ENCODE data around the gene MAZ.

DNA sequence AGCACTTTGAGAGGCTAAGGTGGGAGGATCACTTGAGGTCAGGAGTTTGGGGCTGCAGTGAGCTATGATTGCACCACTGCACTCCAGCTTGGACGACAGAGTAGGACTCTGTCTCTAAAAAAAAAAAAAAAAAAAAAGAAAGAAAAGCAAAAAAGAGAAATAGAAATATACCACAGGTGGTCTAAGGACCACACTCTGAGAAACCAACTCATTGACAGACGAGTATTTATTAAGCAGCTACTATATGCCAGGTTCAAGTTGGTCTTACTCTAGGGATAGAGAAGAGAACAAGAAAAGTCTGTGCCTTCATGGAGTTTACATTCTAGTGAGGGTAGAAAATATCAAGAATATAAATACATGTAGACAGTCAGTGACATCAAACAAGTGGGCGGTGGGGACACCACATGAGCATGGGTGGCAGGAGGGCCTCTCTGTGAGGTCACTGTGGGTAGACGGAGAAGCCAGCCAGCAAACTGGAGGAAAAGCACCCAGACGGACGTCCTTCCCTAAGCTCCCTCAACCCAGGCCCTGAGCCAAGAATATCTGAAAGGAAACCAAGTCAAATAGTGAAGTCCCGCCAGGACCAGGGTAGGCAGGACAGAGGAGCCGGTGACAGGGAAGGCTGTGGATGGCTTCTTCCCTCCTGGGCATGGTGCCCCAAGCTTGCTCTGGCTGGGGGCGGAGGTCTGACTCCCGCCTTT is 52.0 kb downstream of the MAZ start:
- TF ChIP-seq, protein P1, sequence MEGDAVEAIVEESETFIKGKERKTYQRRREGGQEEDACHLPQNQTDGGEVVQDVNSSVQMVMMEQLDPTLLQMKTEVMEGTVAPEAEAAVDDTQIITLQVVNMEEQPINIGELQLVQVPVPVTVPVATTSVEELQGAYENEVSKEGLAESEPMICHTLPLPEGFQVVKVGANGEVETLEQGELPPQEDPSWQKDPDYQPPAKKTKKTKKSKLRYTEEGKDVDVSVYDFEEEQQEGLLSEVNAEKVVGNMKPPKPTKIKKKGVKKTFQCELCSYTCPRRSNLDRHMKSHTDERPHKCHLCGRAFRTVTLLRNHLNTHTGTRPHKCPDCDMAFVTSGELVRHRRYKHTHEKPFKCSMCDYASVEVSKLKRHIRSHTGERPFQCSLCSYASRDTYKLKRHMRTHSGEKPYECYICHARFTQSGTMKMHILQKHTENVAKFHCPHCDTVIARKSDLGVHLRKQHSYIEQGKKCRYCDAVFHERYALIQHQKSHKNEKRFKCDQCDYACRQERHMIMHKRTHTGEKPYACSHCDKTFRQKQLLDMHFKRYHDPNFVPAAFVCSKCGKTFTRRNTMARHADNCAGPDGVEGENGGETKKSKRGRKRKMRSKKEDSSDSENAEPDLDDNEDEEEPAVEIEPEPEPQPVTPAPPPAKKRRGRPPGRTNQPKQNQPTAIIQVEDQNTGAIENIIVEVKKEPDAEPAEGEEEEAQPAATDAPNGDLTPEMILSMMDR (IDR thresholded peaks at IDR 0.05): no peak
- no peak for TF ChIP-seq EZH2 (IDR thresholded peaks at IDR 0.05)
